GM04503 (cell line): ENCODE data around the gene RBM12.

ENCODE experiments used
- DNase-seq: peaks from one replicate; pipeline ENCODE4 v3.0.0-alpha.2; 2012; ENCODE audit warnings: low read depth

Gene RBM12

GRCh38 chr20:35619196-35620095 lies 45.3 kb downstream of the RBM12 start:
- DNase-seq, result peak; percentile 33

DNA sequence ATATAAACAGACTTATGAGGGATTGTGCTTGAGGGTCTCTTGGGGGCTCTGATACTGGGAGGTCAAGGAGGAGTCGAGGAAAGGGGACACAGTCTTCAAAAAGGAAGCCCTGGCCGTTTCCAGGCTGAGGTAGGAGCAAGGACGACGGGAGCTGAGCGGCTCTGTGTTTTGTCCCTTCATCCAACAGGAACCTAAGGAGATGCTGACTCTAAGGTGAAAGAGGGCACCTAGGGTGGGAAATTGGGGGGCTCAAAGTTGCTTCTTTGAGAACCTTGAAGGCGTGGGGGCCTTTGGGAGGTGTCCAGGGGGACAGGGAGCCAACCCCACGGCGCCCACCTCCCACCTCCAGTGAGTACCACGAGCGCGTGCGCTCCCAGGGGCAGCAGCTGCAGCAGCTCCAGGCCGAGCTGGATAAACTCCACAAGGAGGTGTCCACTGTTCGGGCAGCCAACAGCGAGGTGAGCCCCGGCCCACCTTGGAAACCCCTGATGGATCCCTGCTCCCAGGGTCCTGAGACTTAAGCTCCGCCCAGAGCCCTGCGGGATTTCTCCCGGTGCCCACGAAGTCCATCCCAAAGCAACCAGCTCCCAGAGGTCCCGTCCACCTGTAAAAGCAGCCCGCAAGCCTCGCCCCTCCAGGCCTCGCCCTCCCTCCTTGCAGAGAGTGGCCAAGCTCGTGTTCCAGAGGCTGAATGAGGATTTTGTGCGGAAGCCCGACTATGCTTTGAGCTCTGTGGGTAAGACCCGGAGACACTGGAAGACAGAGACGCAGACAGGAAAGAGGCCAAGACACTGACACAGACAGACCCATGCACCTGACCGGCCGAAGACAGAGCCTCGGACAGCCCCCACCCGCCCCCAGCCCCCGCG lies 46.2 kb downstream of the RBM12 start:
- DNase-seq, result no peak

GRCh38 chr20:35617397-35618262 lies 47.1 kb downstream of the RBM12 start:
- no peak for DNase-seq

GRCh38 chr20:35616465-35617396 lies 48.0 kb downstream of the RBM12 start:
- peak; percentile 96 for DNase-seq

GRCh38 chr20:35615667-35616464 lies 48.8 kb downstream of the RBM12 start, which contains the start of gene SPAG4:
TSS of gene SPAG4 (plus strand) at chr20:35615829. CDS start at chr20:35616004, 175 bp downstream.
- DNase-seq, result no peak

- no peak for DNase-seq
These were observed 53.2 kb downstream of the RBM12 start for GRCh38 chr20:35611482-35611881.

GRCh38 chr20:35610833-35611427 lies 53.8 kb downstream of the RBM12 start:
- DNase-seq, result no peak

GRCh38 chr20:35607003-35607735 lies 57.5 kb downstream of the RBM12 start:
- no peak for DNase-seq

- no peak for DNase-seq
These were observed 58.6 kb downstream of the RBM12 start for GRCh38 chr20:35606127-35606526.

GRCh38 chr20:35604449-35604747 lies 60.3 kb downstream of the RBM12 start:
- no peak for DNase-seq

DNA sequence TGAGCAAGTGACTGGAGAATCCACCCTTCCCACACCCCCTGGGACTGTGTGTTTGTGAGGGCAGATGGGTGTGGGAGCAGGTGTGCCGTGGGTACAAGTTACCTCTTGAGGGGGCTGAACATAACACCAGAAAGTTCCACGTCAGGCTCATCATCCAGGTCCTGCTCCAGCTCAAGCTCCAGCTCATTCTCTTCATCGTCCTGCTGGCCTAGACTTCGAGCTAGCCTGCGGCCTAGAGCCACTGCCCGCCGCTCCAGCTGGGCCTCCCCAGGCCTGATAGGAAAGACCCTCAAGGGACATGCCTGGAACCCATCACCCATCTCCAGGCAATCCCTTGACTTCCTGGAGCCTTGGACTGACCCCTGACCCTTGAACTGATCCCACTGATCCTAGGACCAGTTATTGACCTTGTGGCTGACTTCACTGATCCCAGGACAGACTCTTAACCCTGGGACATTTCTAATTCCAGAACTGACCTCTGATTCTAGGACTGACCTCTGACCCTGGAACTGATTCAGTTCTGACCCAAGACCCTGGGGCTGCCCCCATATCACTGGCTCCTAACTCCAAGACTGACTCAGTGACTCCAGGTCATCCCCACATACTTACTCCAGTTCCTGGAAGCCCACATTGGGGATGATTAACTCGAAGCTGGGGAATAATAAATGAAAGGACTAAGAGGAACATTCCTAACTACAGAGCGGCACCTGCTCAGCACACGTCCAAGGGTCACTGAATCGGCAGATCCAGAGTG lies 60.8 kb downstream of the RBM12 start:
- no peak for DNase-seq

GRCh38 chr20:35602851-35603495 lies 61.7 kb downstream of the RBM12 start:
- DNase-seq, result no peak

DNA sequence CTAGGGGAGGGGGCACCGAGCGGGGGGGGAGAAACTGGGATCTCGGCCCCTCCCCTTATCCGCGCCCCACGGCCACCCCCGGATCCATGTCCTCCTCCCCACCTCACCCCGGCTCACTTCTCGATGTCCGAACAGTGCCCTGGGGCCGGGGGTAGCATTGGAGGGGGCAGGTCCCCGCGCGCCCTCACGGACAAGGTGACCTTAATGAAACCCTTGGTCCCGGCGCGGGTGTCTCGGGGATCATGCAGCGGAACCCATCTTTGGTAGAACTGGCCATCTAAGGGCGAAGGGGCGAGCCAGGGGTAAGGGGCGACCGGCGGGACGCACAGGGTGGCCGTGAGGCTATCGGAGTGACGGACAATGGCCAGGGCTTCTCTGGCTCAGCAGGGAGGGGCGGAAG lies 62.7 kb downstream of the RBM12 start:
- no peak for DNase-seq

GRCh38 chr20:35600993-35601973 lies 63.4 kb downstream of the RBM12 start:
- no peak for DNase-seq

DNA sequence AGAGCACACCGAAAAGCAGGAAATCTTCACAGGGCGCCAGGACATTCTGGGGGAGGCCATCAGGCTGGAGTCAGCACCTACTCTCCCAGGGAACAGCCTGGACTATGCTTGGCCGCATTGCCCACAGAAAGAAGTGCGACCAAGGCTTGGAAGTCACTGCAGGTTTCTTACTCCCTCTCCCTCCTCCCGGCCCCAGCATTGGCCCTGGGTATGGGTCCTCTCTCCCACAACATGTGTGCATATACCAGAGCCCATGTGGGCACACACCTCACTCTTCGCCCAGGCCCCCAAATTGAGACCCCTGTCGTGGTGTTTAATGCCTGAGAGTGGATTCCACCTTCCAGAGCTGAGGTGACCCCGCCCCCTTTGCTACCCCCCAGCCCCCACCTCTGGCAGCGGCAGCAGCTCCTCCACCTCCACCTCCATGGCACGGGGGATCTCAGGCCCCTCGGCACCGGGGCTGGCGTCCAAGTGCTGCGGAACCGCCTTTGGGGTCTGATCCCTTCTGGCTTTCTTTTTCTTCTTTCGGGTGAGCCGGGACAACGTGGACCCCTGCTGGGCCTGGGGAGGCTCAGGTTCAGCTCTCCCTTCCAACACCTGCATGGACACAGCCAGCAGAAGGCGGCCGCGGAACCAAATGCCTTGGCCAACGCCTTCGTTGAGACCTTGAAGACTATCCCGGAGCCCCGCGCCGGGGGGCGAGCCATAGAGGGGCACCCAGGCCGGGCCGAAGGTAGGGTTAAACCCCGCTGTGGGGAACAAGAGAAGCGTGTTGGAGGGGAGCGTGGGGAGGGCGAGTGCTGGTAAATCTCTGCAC lies 64.3 kb downstream of the RBM12 start:
- DNase-seq, result no peak

GRCh38 chr20:35599776-35600120 lies 65.0 kb downstream of the RBM12 start:
- no peak for DNase-seq
